Central memory CD4-positive, alpha-beta T cell (primary cell): ENCODE data around the gene FRG2.
"Not testable (repeated sequence)": the region's sequence is repeated elsewhere in the genome, so short reads cannot be mapped to it uniquely, and the experiment has no call there.

Experiments
- DNase-seq: peaks from one replicate; pipeline ENCODE4 v3.0.0; 2022

Gene FRG2

GRCh38 chr4:190015538-190016368, 11.3 kb downstream of the FRG2 start:
- DNase-seq: no peak

- DNase-seq: no peak
Observed at GRCh38 chr4:190014771-190015537, 12.1 kb downstream of the FRG2 start.

GRCh38 chr4:189989941-189990340, 37.1 kb downstream of the FRG2 start:
- DNase-seq: not testable (repeated sequence)

GRCh38 chr4:189988877-189989431, 38.1 kb downstream of the FRG2 start:
- DNase-seq: no peak

- DNase-seq: not testable (repeated sequence)
Observed at GRCh38 chr4:189985651-189986243, 41.3 kb downstream of the FRG2 start.

- not testable (repeated sequence) for DNase-seq
Observed at GRCh38 chr4:189984661-189985060, 42.4 kb downstream of the FRG2 start.

GRCh38 chr4:189983916-189984526, 43.0 kb downstream of the FRG2 start:
- DNase-seq: not testable (repeated sequence)

GRCh38 chr4:189981970-189982369, 45.1 kb downstream of the FRG2 start:
- no peak for DNase-seq

GRCh38 chr4:189980292-189980691, 46.8 kb downstream of the FRG2 start:
- DNase-seq: not testable (repeated sequence)

- no peak for DNase-seq
Observed at GRCh38 chr4:189979196-189980047, 47.6 kb downstream of the FRG2 start.
